GM12878 (cell line): ENCODE results near the gene CADPS. TPM values are rescaled to one million over a fixed set of nuclear protein-coding genes. Genes with fewer than 3 reads are reported as not detected.

Source experiments
- ATAC-seq: fragments of 200-7000 bp; cut with Tn5 transposase; 3 replicates; pipeline ENCODE4 v1.9.1; 2020; ENCODE audit warnings: mild to moderate bottlenecking, moderate library complexity
- BruUV-seq: library from RNA; stranded (reverse); fragments of 400-500 nt; replicated peaks from 2 replicates; lab custom pipeline; 2021; lab: Mats Ljungman, UMichigan
- CTCF ChIA-PET: fragments of 300-600 bp; sonication (Branson Sonifier 250); formaldehyde crosslinking; extraction: SDS; loops from one replicate; lab custom pipeline; 2021; ENCODE audit warnings: inconsistent platforms; lab: Yijun Ruan, JAX
- POLR2A ChIA-PET: fragments of 350-600 bp; formaldehyde crosslinking; extraction: SDS; loops from one replicate; lab custom pipeline; 2021; ENCODE audit warnings: inconsistent platforms; lab: Charles Lee
- RAD21 ChIA-PET: fragments of 300-600 bp; sonication (Branson Sonifier 250); formaldehyde crosslinking; loops from one replicate; lab custom pipeline; 2023; ENCODE audit warnings: antibody characterized with exemption; ENCODE audit not compliant: unreplicated experiment; lab: Charles Lee
- SMC1A ChIA-PET: fragments of 300-600 bp; sonication (Branson Sonifier 250); formaldehyde crosslinking; loops from one replicate; lab custom pipeline; 2023; ENCODE audit not compliant: unreplicated experiment, uncharacterized antibody; lab: Charles Lee
- DNase-seq: peaks from one replicate; pipeline ENCODE4 v3.0.0-alpha.2; 2011; ENCODE audit warnings: low read depth, low spot score
- FAIRE-seq: peaks from 3 replicates; lab custom pipeline; 2011; peaks lifted over from hg19 to GRCh38; lab: Jason Lieb, UNC
- H2AFZ ChIP-seq: 2 replicates; pipeline ENCODE4 v1.6.0; 2011; ENCODE audit warnings: low read depth, low read length, control low read depth; ENCODE audit not compliant: control insufficient read depth
- H3K27ac ChIP-seq: 2 replicates; pipeline ENCODE4 v1.5.1; 2011; ENCODE audit warnings: control low read depth; ENCODE audit not compliant: control insufficient read depth, insufficient read depth
- H3K27me3 ChIP-seq, 2 experiments: replicated peaks in 1 of 2; 2 replicates each; pipeline versions ENCODE4 v1.6.0 to v1.6.1; 2011; ENCODE audit warnings: low read length in 1 of 2; ENCODE audit not compliant: control insufficient read depth in 2 of 2, insufficient read depth in 2 of 2
- H3K36me3 ChIP-seq, 2 experiments: 2 replicates each; pipeline ENCODE4 v1.5.1; 2011; ENCODE audit warnings: low read length in 1 of 2; ENCODE audit not compliant: control insufficient read depth in 2 of 2, insufficient read depth in 2 of 2
- H3K4me1 ChIP-seq: 2 replicates; pipeline ENCODE4 v1.6.1; 2011; ENCODE audit warnings: mild to moderate bottlenecking, low read length, moderate library complexity, mixed read lengths; ENCODE audit not compliant: control insufficient read depth, insufficient read depth
- H3K4me2 ChIP-seq: 2 replicates; pipeline ENCODE4 v1.6.0; 2011; ENCODE audit warnings: control low read depth; ENCODE audit not compliant: control insufficient read depth, insufficient read depth
- H3K4me3 ChIP-seq: fragments of 200-600 bp; sonication (generic); 2 replicates; pipeline ENCODE4 v1.5.1; 2016
- H3K79me2 ChIP-seq: 2 replicates; pipeline ENCODE4 v1.6.0; 2011; ENCODE audit warnings: low read length; ENCODE audit not compliant: control insufficient read depth, insufficient read depth
- H3K9ac ChIP-seq: 2 replicates; pipeline ENCODE4 v1.8.0; 2011; ENCODE audit warnings: low read length, control low read depth, mixed read lengths; ENCODE audit not compliant: control insufficient read depth, insufficient read depth
- H3K9me3 ChIP-seq: replicated peaks from 3 replicates; pipeline ENCODE4 v1.5.1; 2011; ENCODE audit warnings: mild to moderate bottlenecking, low read length; ENCODE audit not compliant: control insufficient read depth, insufficient read depth
- H4K20me1 ChIP-seq: 2 replicates; pipeline ENCODE4 v1.6.0; 2011; ENCODE audit not compliant: control insufficient read depth, insufficient read depth
- ASH2L ChIP-seq: fragments of 300-600, 200-600 bp; sonication (generic); IDR thresholded peaks from 2 replicates; pipeline ENCODE4 v1.6.1; 2017; ENCODE audit warnings: low read depth, mild to moderate bottlenecking, borderline replicate concordance
- CBFB ChIP-seq: IDR thresholded peaks from 2 replicates; pipeline ENCODE4 v1.6.1; 2016; ENCODE audit warnings: antibody characterized with exemption, low read depth
- CHD2 ChIP-seq: IDR thresholded peaks from 2 replicates; pipeline ENCODE4 v1.6.1; 2011; ENCODE audit warnings: low read depth, low read length, improper control_type of control experiment, borderline replicate concordance
- CTCF ChIP-seq, 3 experiments: IDR thresholded peaks in 2 of 3; conservative IDR thresholded peaks in 1 of 3; 2 replicates each; pipeline ENCODE4 v1.5.1; 2011; ENCODE audit warnings: low read depth in 3 of 3, low read length in 3 of 3, mild to moderate bottlenecking in 3 of 3, control low read depth in 2 of 3, moderate library complexity in 2 of 3, inconsistent platforms in 1 of 3, mixed read lengths in 1 of 3; ENCODE audit not compliant: control insufficient read depth in 2 of 3, insufficient read depth in 1 of 3; ENCODE audit errors: extremely low read depth in 1 of 3
- MAX ChIP-seq: IDR thresholded peaks from 2 replicates; pipeline ENCODE4 v1.6.1; 2012; ENCODE audit warnings: low read depth, low read length, improper control_type of control experiment
- MYB ChIP-seq: fragments of 150-350 bp; IDR thresholded peaks from 2 replicates; pipeline ENCODE4 v1.6.1; 2014; ENCODE audit warnings: mild to moderate bottlenecking, low read depth, low read length, borderline replicate concordance
- NBN ChIP-seq: fragments of 450-650 bp; IDR thresholded peaks from 2 replicates; pipeline ENCODE4 v1.6.1; 2016
- RAD51 ChIP-seq: fragments of 450-650 bp; IDR thresholded peaks from 2 replicates; pipeline ENCODE4 v1.6.1; 2016; ENCODE audit warnings: moderate library complexity, mild to moderate bottlenecking, inconsistent platforms
- REST ChIP-seq: IDR thresholded peaks from 2 replicates; pipeline ENCODE4 v1.6.1; 2012; ENCODE audit warnings: mild to moderate bottlenecking, low read depth, low read length
- SMAD1 ChIP-seq: fragments of 450-650 bp; IDR thresholded peaks from 2 replicates; pipeline ENCODE4 v1.6.1; 2018; ENCODE audit warnings: mild to moderate bottlenecking, low read depth; ENCODE audit not compliant: partially characterized antibody
- SMAD5 ChIP-seq: IDR thresholded peaks from 2 replicates; pipeline ENCODE4 v1.6.1; 2016; ENCODE audit warnings: antibody characterized with exemption, low read depth
- YBX1 ChIP-seq: fragments of 450-650 bp; IDR thresholded peaks from 2 replicates; pipeline ENCODE4 v1.6.1; 2016; ENCODE audit warnings: antibody characterized with exemption
- ZNF24 ChIP-seq: fragments of 450-650 bp; IDR thresholded peaks from 2 replicates; pipeline ENCODE4 v1.6.1; 2017; ENCODE audit warnings: antibody characterized with exemption, mild to moderate bottlenecking
- ZSCAN29 ChIP-seq: fragments of 450-650 bp; IDR thresholded peaks from 2 replicates; pipeline ENCODE4 v1.6.1; 2017; ENCODE audit warnings: mild to moderate bottlenecking, moderate library complexity
- WGBS: methylation state at CpG from one replicate; pipeline ENCODE4 v1.1.6; 2016; ENCODE audit warnings: low lambda C conversion rate; ENCODE audit not compliant: insufficient replicate concordance, insufficient coverage; ENCODE audit errors: missing lambda C conversion rate; 5-methylcytosine and 5-hydroxymethylcytosine counted together
- in situ Hi-C: fragments of 300-500 bp; cut with MboI; formaldehyde crosslinking; loops from 9 replicates; pipeline ENCODE4 v1.14.3; 2018; ENCODE audit warnings: mixed read lengths
- intact Hi-C: fragments of 100-400 bp; cut with micrococcal nuclease; formaldehyde crosslinking; loops from one replicate; pipeline ENCODE4 v1.14.2; 2022; ENCODE audit not compliant: unreplicated experiment
- polyA plus RNA-seq, 11 experiments: library from polyadenylated mRNA; depleted of rRNA in 4 of 11; unstranded in 6 of 11; stranded (reverse) in 5 of 11; fragments of >200 nt; fragmentation: Nextera tagmentation in 4 of 11; fragmentation: Illumina TruSeq in 1 of 11; extraction: Ambion mirVana in 4 of 11; extraction: Trizol in 1 of 11; gene quantifications; 1 replicate in 1 of 11; 2 replicates in 10 of 11; pipeline versions ENCODE4 v1.2.1 to v1.2.3, GENCODE V29; 2011 to 2016; ENCODE audit warnings: inconsistent platforms in 2 of 11, missing spikeins in 2 of 11, low read depth in 1 of 11
- total RNA-seq, 4 experiments: library from RNA; depleted of rRNA in 3 of 4; stranded (reverse); fragments of >200 nt in 3 of 4; fragmentation: Illumina TruSeq in 1 of 4; extraction: Trizol in 1 of 4; gene quantifications; 2 replicates each; pipeline versions ENCODE4 v1.2.1 to v1.2.3, GENCODE V29; 2013 to 2021
- TF ChIP-seq, protein P1 (sequence below): fragments of 450-650 bp; formaldehyde crosslinking; IDR thresholded peaks from 2 replicates; pipeline ENCODE4 v1.4.0; 2022; ENCODE audit warnings: mild to moderate bottlenecking, moderate library complexity

Gene CADPS
- total and polyA plus RNA-seq, 10 of the 15 experiments (the other 5 are each of a cell fraction or from before 2014, with no cell fraction given): 0.20 TPM; not detected in 9

- no peak overlapping the region for H3K9ac ChIP-seq
- CTCF ChIA-PET: interaction anchor here (1.3 kb wide), 1 partner anchor 581 kb away, joined by 5 read pairs; no protein-coding TSS in a partner anchor
- no peak overlapping the region for H3K27ac ChIP-seq
- POLR2A ChIA-PET: no interaction called here
- no peak overlapping the region for H2AFZ ChIP-seq
- SMC1A ChIA-PET: interaction anchor here (0.9 to 1.9 kb wide), 2 partner anchors 21 to 563 kb away, joined by 3 to 7 read pairs; no protein-coding TSS in a partner anchor
- intact Hi-C loops (loop anchor here (5.0 to 10.0 kb wide), 3 partner anchors 136 to 666 kb away; no protein-coding TSS in a partner anchor), in situ Hi-C loops (loop anchor here (5.0 kb wide), 1 partner anchor 558 kb away; no protein-coding TSS in a partner anchor)
- RAD21 ChIA-PET: no interaction called here
- H3K36me3 ChIP-seq: no peaks in the 10 kb centered on the region
- no peak for DNase-seq
- H3K27me3 ChIP-seq: no peaks in the 10 kb centered on the region; a peak in 1 of 4 replicates
- no peak overlapping the region for H3K4me2 ChIP-seq
- ATAC-seq: no peak
- H3K9me3 ChIP-seq: no peaks in the 10 kb centered on the region
- TF ChIP-seq RAD51: no peak
- TF ChIP-seq YBX1: no peak
- no peak for TF ChIP-seq MYB
- no peak for TF ChIP-seq SMAD1
- TF ChIP-seq ASH2L: no peak
- no peak for TF ChIP-seq ZSCAN29
- no peak for TF ChIP-seq MAX
- TF ChIP-seq SMAD5: no peak
- TF ChIP-seq REST: no peak
- no peak for TF ChIP-seq CHD2
- no peak for TF ChIP-seq CTCF (IDR thresholded peaks at IDR 0.05 in 2 of 3, conservative IDR thresholded peaks at IDR 0.05 in 1 of 3; ENCODE audit: control insufficient read depth in 2 of 3, extremely low read depth in 1 of 3, insufficient read depth in 1 of 3, low read depth in 3 of 3, low read length in 3 of 3)
- TF ChIP-seq NBN: no peak
- no peak for TF ChIP-seq ZNF24
- no peak for TF ChIP-seq CBFB
- TF ChIP-seq, protein P1, sequence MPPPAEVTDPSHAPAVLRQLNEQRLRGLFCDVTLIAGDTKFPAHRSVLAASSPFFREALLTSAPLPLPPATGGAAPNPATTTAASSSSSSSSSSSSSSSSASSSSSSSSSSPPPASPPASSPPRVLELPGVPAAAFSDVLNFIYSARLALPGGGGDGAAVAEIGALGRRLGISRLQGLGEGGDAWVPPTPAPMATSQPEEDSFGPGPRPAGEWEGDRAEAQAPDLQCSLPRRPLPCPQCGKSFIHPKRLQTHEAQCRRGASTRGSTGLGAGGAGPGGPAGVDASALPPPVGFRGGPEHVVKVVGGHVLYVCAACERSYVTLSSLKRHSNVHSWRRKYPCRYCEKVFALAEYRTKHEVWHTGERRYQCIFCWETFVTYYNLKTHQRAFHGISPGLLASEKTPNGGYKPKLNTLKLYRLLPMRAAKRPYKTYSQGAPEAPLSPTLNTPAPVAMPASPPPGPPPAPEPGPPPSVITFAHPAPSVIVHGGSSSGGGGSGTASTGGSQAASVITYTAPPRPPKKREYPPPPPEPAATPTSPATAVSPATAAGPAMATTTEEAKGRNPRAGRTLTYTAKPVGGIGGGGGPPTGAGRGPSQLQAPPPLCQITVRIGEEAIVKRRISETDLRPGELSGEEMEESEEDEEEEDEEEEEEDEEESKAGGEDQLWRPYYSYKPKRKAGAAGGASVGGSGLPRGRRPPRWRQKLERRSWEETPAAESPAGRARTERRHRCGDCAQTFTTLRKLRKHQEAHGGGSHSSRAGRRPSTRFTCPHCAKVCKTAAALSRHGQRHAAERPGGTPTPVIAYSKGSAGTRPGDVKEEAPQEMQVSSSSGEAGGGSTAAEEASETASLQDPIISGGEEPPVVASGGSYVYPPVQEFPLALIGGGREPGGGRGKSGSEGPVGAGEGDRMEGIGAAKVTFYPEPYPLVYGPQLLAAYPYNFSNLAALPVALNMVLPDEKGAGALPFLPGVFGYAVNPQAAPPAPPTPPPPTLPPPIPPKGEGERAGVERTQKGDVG (CRISPR knock-in tag): no peak
- FAIRE-seq: no peak
- no peaks in the 10 kb centered on the region for H3K79me2 ChIP-seq
- WGBS: 50% methylated on average over 1 of the region's 1 CpG
- no peak overlapping the region for H3K4me3 ChIP-seq
- H4K20me1 ChIP-seq: no peaks in the 10 kb centered on the region; the same call in 1 of the 2 replicates
- no peaks in the 10 kb centered on the region for H3K4me1 ChIP-seq
- BruUV-seq: no TSS peak
These were observed 206.1 kb downstream of the CADPS start for GRCh38 chr3:62669161-62669560.
